HL-60/S4 treated with phorbol 12-myristate 13-acetate at 8.2 ng/mL for 4 days and 3 days (cell line): ENCODE measurements around the gene SLAIN2.

Experiments used
- in situ Hi-C: fragments of 300-500 bp; cut with MboI; formaldehyde crosslinking; loops from 2 replicates; pipeline ENCODE4 v1.15.0; 2022; ENCODE audit warnings: low sequenced_read_pairs

SLAIN2 gene

GRCh38 chr4:48333587-48333986, 7.7 kb upstream of the SLAIN2 start:
- in situ Hi-C loops = no loop called here

- in situ Hi-C loops = no loop called here
These were observed 7.1 kb upstream of the SLAIN2 start for GRCh38 chr4:48334236-48334635.

GRCh38 chr4:48334900-48335384, 6.4 kb upstream of the SLAIN2 start:
- in situ Hi-C loops = no loop called here

- in situ Hi-C loops = no loop called here
These were observed 5.0 kb upstream of the SLAIN2 start for GRCh38 chr4:48336146-48336870.

GRCh38 chr4:48337731-48338130, 3.6 kb upstream of the SLAIN2 start:
- in situ Hi-C loops = no loop called here

- in situ Hi-C loops = no loop called here
These were observed 1.7 kb upstream of the SLAIN2 start for GRCh38 chr4:48339642-48340041.

- in situ Hi-C loops = no loop called here
These were observed 909 bp upstream of the SLAIN2 start for GRCh38 chr4:48340276-48340964.

GRCh38 chr4:48341776-48342605, 662 bp downstream of the SLAIN2 start:
- in situ Hi-C loops = no loop called here

- in situ Hi-C loops = no loop called here
These were observed 1.2 kb downstream of the SLAIN2 start for GRCh38 chr4:48342606-48342880.

GRCh38 chr4:48343035-48343434, 1.7 kb downstream of the SLAIN2 start:
- in situ Hi-C loops = no loop called here

GRCh38 chr4:48343551-48343950, 2.2 kb downstream of the SLAIN2 start:
- in situ Hi-C loops = no loop called here

GRCh38 chr4:48345542-48345941, 4.2 kb downstream of the SLAIN2 start:
- in situ Hi-C loops = no loop called here

- in situ Hi-C loops = no loop called here
These were observed 5.3 kb downstream of the SLAIN2 start for GRCh38 chr4:48346594-48346993.

- in situ Hi-C loops = no loop called here
These were observed 6.1 kb downstream of the SLAIN2 start for GRCh38 chr4:48347282-48347921.

- in situ Hi-C loops = no loop called here
These were observed 9.5 kb downstream of the SLAIN2 start for GRCh38 chr4:48350871-48351270.

- in situ Hi-C loops = no loop called here
These were observed 11.5 kb downstream of the SLAIN2 start for GRCh38 chr4:48352793-48353192.

GRCh38 chr4:48356355-48356754, 15.0 kb downstream of the SLAIN2 start:
- in situ Hi-C loops = no loop called here

GRCh38 chr4:48360285-48361011, 19.1 kb downstream of the SLAIN2 start:
- in situ Hi-C loops = no loop called here

- in situ Hi-C loops = no loop called here
These were observed 19.7 kb downstream of the SLAIN2 start for GRCh38 chr4:48361012-48361400.

GRCh38 chr4:48366611-48367010, 25.3 kb downstream of the SLAIN2 start:
- in situ Hi-C loops = no loop called here

- in situ Hi-C loops = no loop called here
These were observed 25.7 kb downstream of the SLAIN2 start for GRCh38 chr4:48367016-48367415.
